A549 (cell line): ENCODE measurements around the gene MYH14. TPM values are rescaled to one million over a fixed set of nuclear protein-coding genes. Genes with fewer than 3 reads are reported as not detected.
A peak's percentile ranks its signal among the peaks of the same experiment; 100 is the strongest.
"Not testable (repeated sequence)": the region's sequence is repeated elsewhere in the genome, so short reads cannot be mapped to it uniquely, and the experiment has no call there.

Source experiments
- ATAC-seq, 2 experiments: fragments of 200-7000 bp in 1 of 2; fragments of >200 bp in 1 of 2; cut with Nextera tagmentation in 1 of 2; cut with Tn5 transposase in 1 of 2; 3 replicates each; pipeline versions ENCODE4 v1.8.0 to v1.9.1; 2018 to 2020; ENCODE audit warnings: mild to moderate bottlenecking in 1 of 2, moderate library complexity in 1 of 2
- CTCF ChIA-PET: fragments of 300-600 bp; sonication (Branson Sonifier 250); formaldehyde crosslinking; extraction: SDS; loops from one replicate; lab custom pipeline; 2021; ENCODE audit warnings: antibody characterized with exemption, inconsistent platforms; lab: Yijun Ruan, JAX
- POLR2A ChIA-PET: fragments of 350-600 bp; formaldehyde crosslinking; extraction: SDS; loops from one replicate; lab custom pipeline; 2021; ENCODE audit warnings: antibody characterized with exemption, inconsistent platforms; lab: Yijun Ruan, JAX
- DNase-seq, 2 experiments: peaks; one replicate each; pipeline versions ENCODE4 v3.0.0 to v3.0.0-alpha.2; 2011 to 2016; ENCODE audit warnings: low read depth in 1 of 2, low spot score in 1 of 2
- FAIRE-seq: peaks from 2 replicates; lab custom pipeline; 2011; peaks lifted over from hg19 to GRCh38; lab: Jason Lieb, UNC
- H3K27ac ChIP-seq, 2 experiments: fragments of >200 bp; sonication (Bioruptor Twin); formaldehyde crosslinking; 3 replicates each; pipeline ENCODE4 v1.5.1; 2016 to 2017
- H3K4me1 ChIP-seq: fragments of >200 bp; sonication (Bioruptor Twin); formaldehyde crosslinking; 3 replicates; pipeline ENCODE4 v1.6.1; 2016
- H3K4me2 ChIP-seq: fragments of >200 bp; sonication (Bioruptor Twin); formaldehyde crosslinking; 3 replicates; pipeline ENCODE4 v1.6.1; 2016
- H3K4me3 ChIP-seq: fragments of >200 bp; sonication (Bioruptor Twin); formaldehyde crosslinking; 3 replicates; pipeline ENCODE4 v1.5.1; 2016
- H3K9me3 ChIP-seq: fragments of >200 bp; sonication (Bioruptor Twin); formaldehyde crosslinking; 3 replicates; pipeline ENCODE4 v1.6.1; 2016
- BHLHE40 ChIP-seq: IDR thresholded peaks from 2 replicates; pipeline ENCODE4 v1.6.1; 2012; ENCODE audit warnings: low read depth, low read length, inconsistent platforms
- CBX2 ChIP-seq: fragments of 200-600 bp; sonication (generic); IDR thresholded peaks from 2 replicates; pipeline ENCODE4 v1.6.1; 2016; ENCODE audit warnings: low read depth, mild to moderate bottlenecking, borderline replicate concordance
- CBX8 ChIP-seq: fragments of 200-600 bp; sonication (generic); IDR thresholded peaks from 2 replicates; pipeline ENCODE4 v1.6.1; 2016
- CHD2 ChIP-seq: fragments of 150-350 bp; IDR thresholded peaks from 2 replicates; pipeline ENCODE4 v1.6.1; 2014; ENCODE audit warnings: low read length; ENCODE audit not compliant: partially characterized antibody
- CHD4 ChIP-seq: fragments of 200-600 bp; sonication (generic); IDR thresholded peaks from 2 replicates; pipeline ENCODE4 v1.6.1; 2016; ENCODE audit warnings: antibody characterized with exemption, mild to moderate bottlenecking, borderline replicate concordance
- CTCF ChIP-seq: fragments of >200 bp; sonication (Bioruptor Twin); formaldehyde crosslinking; IDR thresholded peaks from 3 replicates; pipeline ENCODE4 v1.5.1; 2016
- EHF ChIP-seq: fragments of 250-450 bp; sonication (Bioruptor Pico); IDR thresholded peaks from 2 replicates; pipeline ENCODE4 v1.5.0; 2020; ENCODE audit warnings: mild to moderate bottlenecking
- ESRRA ChIP-seq: fragments of 150-350 bp; IDR thresholded peaks from 2 replicates; pipeline ENCODE4 v1.6.1; 2014; ENCODE audit warnings: mild to moderate bottlenecking, low read length, borderline replicate concordance
- FOXS1 ChIP-seq: fragments of 250-450 bp; sonication (Bioruptor Pico); IDR thresholded peaks from 2 replicates; pipeline ENCODE4 v1.5.0; 2020; ENCODE audit warnings: mild to moderate bottlenecking, moderate library complexity
- HMGXB4 ChIP-seq: fragments of 250-450 bp; sonication (Bioruptor Pico); IDR thresholded peaks from 2 replicates; pipeline ENCODE4 v1.5.0; 2021; ENCODE audit warnings: mild to moderate bottlenecking, moderate library complexity, borderline replicate concordance
- HOXB13 ChIP-seq: fragments of 250-450 bp; sonication (Bioruptor Pico); IDR thresholded peaks from 2 replicates; pipeline ENCODE4 v1.5.0; 2020; ENCODE audit warnings: low read depth, mild to moderate bottlenecking, moderate library complexity
- HOXB5 ChIP-seq: fragments of 250-450 bp; sonication (Bioruptor Pico); IDR thresholded peaks from 2 replicates; pipeline ENCODE4 v1.5.0; 2020; ENCODE audit warnings: mild to moderate bottlenecking, moderate library complexity
- NR3C1 ChIP-seq: fragments of >200 bp; sonication (Bioruptor Twin); formaldehyde crosslinking; IDR thresholded peaks from 3 replicates; pipeline ENCODE4 v1.6.1; 2017
- REST ChIP-seq: fragments of 200-600 bp; sonication (generic); IDR thresholded peaks from 2 replicates; pipeline ENCODE4 v1.6.1; 2016; ENCODE audit warnings: antibody characterized with exemption, mild to moderate bottlenecking, moderate library complexity
- ZC3H11A ChIP-seq: fragments of 450-650 bp; IDR thresholded peaks from 2 replicates; pipeline ENCODE4 v1.6.1; 2014; ENCODE audit warnings: antibody characterized with exemption, mild to moderate bottlenecking
- ZFP36 ChIP-seq: fragments of 450-650 bp; IDR thresholded peaks from 2 replicates; pipeline ENCODE4 v1.6.1; 2014; ENCODE audit warnings: borderline replicate concordance; ENCODE audit not compliant: partially characterized antibody
- ZNF302 ChIP-seq: fragments of 250-450 bp; sonication (Bioruptor Pico); IDR thresholded peaks from 2 replicates; pipeline ENCODE4 v1.9.0; 2021; ENCODE audit warnings: inconsistent platforms, mild to moderate bottlenecking, moderate library complexity
- WGBS: methylation state at CpG from one replicate; pipeline ENCODE4 v1.1.6; 2017; ENCODE audit errors: missing lambda C conversion rate; 5-methylcytosine and 5-hydroxymethylcytosine counted together
- polyA plus RNA-seq, 4 experiments: library from polyadenylated mRNA; depleted of rRNA in 3 of 4; stranded (reverse); fragments of >200 nt; fragmentation: RNase III in 1 of 4; extraction: RNeasy Plus Mini Kit Qiagen cat#74134 plus additional on column Dnase treatment in 1 of 4; gene quantifications; 2 replicates in 3 of 4; 3 replicates in 1 of 4; pipeline ENCODE4 v1.2.3, GENCODE V29; 2011 to 2017
- TF ChIP-seq, protein P1 (sequence below): fragments of 250-450 bp; sonication (Bioruptor Pico); IDR thresholded peaks from 2 replicates; pipeline ENCODE4 v1.5.0; 2020; ENCODE audit warnings: low read depth, mild to moderate bottlenecking, moderate library complexity

Gene MYH14
- polyA plus RNA-seq, 2 of the 4 experiments (the other 2 are of a cell fraction): 4.0 to 7.0 TPM

DNA sequence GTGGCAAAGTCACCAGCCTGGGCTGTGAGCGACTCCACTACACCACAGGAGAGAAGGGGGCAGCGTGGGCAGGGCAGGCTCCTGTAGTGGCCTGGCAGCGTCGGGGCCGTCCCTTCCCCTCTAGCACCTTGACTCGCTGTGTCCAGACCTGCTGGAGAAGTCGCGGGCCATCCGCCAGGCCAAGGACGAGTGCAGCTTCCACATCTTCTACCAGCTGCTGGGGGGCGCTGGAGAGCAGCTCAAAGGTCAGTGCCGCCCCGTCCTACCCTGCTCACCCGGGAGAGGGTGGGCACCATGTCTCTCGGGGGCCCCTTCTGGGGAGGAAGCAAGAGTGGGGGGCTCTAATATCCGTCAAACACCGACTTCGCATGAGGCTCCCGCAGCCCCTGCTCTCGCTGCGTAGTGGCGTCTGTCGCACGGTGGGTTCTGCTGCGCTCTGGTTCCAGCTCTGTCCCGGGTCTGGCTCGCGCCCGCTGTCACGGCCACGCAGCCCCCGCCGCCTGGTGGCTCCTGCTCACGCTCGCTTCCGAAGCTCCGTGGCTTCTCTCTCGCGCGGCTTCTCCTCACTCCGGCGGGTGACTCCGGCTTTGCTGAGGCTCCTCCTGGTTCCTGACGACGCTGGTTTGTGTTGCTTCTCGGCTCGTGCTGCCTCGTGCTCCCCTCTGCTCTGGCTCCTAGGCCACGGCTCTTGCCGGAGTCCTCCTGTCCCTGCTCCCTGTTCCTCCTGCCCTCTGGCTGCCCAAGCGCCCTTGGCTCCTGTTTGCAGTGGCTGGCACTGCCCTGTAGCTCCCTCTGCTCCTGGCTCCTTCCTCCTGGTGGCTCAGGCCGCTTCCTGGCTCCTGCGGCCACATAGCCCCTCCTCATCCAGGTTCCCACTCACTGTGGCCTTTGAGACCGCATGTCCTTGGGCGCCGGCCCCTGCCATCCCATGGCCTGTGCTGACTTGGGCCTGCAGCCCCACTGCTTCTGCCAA, 27.2 kb downstream of the MYH14 start:
- Histone ChIP-seq H3K4me1 (peaks cover 8% of the 10 kb centered on the region; the same call in 2 of the 3 replicates), H3K27ac (no peak overlapping the region), H3K4me2 (no peak overlapping the region), H3K4me3 (no peak overlapping the region), H3K9me3 (no peaks in the 10 kb centered on the region)
- ATAC-seq (peak; percentile 14 to 44; a peak in 3 of 6 replicates), FAIRE-seq (no peak), DNase-seq (no peak)
- POLR2A ChIA-PET: no interaction called here
- CTCF ChIA-PET: interaction anchor here (1.4 to 2.9 kb wide), 2 partner anchors 9 to 83 kb away, joined by 5 to 12 read pairs; no protein-coding TSS in a partner anchor
- WGBS: 82% methylated on average over 52 of the region's 56 CpGs
- TF ChIP-seq ZNF302 (CRISPR knock-in tag) (no peak), HOXB13 (CRISPR knock-in tag) (no peak), CBX2 (no peak), CHD4 (no peak), NR3C1 (no peak), FOXS1 (CRISPR knock-in tag) (no peak), CTCF (no peak), BHLHE40 (no peak), HMGXB4 (CRISPR knock-in tag) (no peak), EHF (CRISPR knock-in tag) (no peak), CBX8 (no peak), HOXB5 (CRISPR knock-in tag) (no peak), ZC3H11A (no peak), CHD2 (no peak), ESRRA (no peak), REST (no peak), ZFP36 (no peak)
- TF ChIP-seq, protein P1, sequence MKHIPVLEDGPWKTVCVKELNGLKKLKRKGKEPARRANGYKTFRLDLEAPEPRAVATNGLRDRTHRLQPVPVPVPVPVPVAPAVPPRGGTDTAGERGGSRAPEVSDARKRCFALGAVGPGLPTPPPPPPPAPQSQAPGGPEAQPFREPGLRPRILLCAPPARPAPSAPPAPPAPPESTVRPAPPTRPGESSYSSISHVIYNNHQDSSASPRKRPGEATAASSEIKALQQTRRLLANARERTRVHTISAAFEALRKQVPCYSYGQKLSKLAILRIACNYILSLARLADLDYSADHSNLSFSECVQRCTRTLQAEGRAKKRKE (CRISPR knock-in tag): no peak

GRCh38 chr19:50231417-50231816, 28.0 kb downstream of the MYH14 start:
- WGBS: 58% methylated on average over 3 of the region's 3 CpGs
- H3K4me1 ChIP-seq, POLR2A ChIA-PET, ATAC-seq, H3K4me3 ChIP-seq, H3K9me3 ChIP-seq, H3K4me2 ChIP-seq, H3K27ac ChIP-seq, DNase-seq, FAIRE-seq: not testable (repeated sequence)
- CTCF ChIA-PET: interaction anchor here (1.6 kb wide), 1 partner anchor 126 kb away, joined by 4 read pairs; no protein-coding TSS in a partner anchor
